Transverse colon (tissue), 3 donors: Measurements from ENCODE around the gene MYH14.

ENCODE experiments used
- CTCF ChIP-seq, 5 experiments: fragments of 200-600 bp in 3 of 5; fragments of 450-650 bp in 2 of 5; sonication (generic) in 3 of 5; IDR thresholded peaks; 1 replicate in 2 of 5; 2 replicates in 3 of 5; pipeline ENCODE4 v1.5.1; 2016 to 2017; ENCODE audit warnings: antibody characterized with exemption in 5 of 5, inconsistent platforms in 3 of 5, mild to moderate bottlenecking in 2 of 5, moderate library complexity in 1 of 5
- POLR2A ChIP-seq: fragments of 450-650 bp; IDR thresholded peaks from one replicate; pipeline ENCODE4 v1.6.1; 2016; ENCODE audit warnings: antibody characterized with exemption, mild to moderate bottlenecking, moderate library complexity

GRCh38 chr19:50286443-50286842 is 83.0 kb downstream of the MYH14 start:
- no peak for TF ChIP-seq CTCF (IDR thresholded peaks at IDR 0.05)
- no peak for TF ChIP-seq POLR2A
